ENCODE data around the gene RPH3AL.

RPH3AL gene

DNA sequence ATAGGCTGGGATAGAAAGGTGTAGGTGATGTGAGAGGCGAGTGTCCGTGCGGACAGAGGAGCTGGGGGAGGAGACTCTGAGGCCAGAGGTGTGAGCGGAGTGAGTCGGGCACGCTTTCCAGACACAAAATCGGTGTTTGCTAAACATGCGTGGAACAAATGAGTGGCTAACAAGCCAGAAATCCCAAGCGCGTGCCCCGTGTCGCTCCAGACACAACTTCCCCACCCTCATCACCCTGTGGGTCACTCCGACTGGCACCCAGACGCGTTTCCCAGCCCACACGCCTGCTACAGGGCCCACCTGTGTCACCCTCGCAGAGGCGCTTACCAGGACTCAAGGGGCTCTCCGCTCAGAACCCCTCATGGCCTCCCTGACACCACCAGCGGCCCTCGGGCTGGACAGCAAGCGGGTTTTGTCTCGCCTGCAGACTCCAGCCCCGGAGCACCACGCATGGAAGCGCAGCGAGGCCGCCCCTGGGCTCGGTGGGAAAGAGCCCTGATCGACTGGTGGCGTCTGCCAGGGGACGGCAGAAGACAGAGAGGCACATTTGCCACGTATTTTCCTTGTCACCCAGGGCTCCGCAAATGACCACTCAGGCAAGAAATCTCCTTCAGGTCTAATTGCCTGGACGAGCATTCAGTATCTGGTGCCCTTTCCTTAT, 6.0 kb upstream of the RPH3AL start:
- TF ChIP-seq, protein P1, sequence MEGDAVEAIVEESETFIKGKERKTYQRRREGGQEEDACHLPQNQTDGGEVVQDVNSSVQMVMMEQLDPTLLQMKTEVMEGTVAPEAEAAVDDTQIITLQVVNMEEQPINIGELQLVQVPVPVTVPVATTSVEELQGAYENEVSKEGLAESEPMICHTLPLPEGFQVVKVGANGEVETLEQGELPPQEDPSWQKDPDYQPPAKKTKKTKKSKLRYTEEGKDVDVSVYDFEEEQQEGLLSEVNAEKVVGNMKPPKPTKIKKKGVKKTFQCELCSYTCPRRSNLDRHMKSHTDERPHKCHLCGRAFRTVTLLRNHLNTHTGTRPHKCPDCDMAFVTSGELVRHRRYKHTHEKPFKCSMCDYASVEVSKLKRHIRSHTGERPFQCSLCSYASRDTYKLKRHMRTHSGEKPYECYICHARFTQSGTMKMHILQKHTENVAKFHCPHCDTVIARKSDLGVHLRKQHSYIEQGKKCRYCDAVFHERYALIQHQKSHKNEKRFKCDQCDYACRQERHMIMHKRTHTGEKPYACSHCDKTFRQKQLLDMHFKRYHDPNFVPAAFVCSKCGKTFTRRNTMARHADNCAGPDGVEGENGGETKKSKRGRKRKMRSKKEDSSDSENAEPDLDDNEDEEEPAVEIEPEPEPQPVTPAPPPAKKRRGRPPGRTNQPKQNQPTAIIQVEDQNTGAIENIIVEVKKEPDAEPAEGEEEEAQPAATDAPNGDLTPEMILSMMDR (IDR thresholded peaks at IDR 0.05; ENCODE audit: control insufficient read depth, extremely low read depth, insufficient read depth) = no peak
- no peak overlapping the region for H3K4me3 ChIP-seq (ENCODE audit: low read depth, low read length)
- no peak for DNase-seq (ENCODE audit: low read depth)

- TF ChIP-seq, protein P1 (IDR thresholded peaks at IDR 0.05; ENCODE audit: control insufficient read depth, extremely low read depth, insufficient read depth) = no peak
- H3K4me3 ChIP-seq (ENCODE audit: low read depth, low read length) = no peak overlapping the region
- DNase-seq (ENCODE audit: low read depth) = no peak
These were observed 5.0 kb upstream of the RPH3AL start for GRCh38 chr17:357644-358043.

GRCh38 chr17:356671-357434, 4.2 kb upstream of the RPH3AL start:
- TF ChIP-seq, protein P1 (IDR thresholded peaks at IDR 0.05; ENCODE audit: control insufficient read depth, extremely low read depth, insufficient read depth) = no peak
- no peak overlapping the region for H3K4me3 ChIP-seq (ENCODE audit: low read depth, low read length)
- no peak for DNase-seq (ENCODE audit: low read depth)

- DNase-seq (ENCODE audit: low read depth) = no peak
- TF ChIP-seq, protein P1 (IDR thresholded peaks at IDR 0.05; ENCODE audit: control insufficient read depth, extremely low read depth, insufficient read depth) = no peak
These were observed 2.3 kb upstream of the RPH3AL start for GRCh38 chr17:354651-355556.

DNA sequence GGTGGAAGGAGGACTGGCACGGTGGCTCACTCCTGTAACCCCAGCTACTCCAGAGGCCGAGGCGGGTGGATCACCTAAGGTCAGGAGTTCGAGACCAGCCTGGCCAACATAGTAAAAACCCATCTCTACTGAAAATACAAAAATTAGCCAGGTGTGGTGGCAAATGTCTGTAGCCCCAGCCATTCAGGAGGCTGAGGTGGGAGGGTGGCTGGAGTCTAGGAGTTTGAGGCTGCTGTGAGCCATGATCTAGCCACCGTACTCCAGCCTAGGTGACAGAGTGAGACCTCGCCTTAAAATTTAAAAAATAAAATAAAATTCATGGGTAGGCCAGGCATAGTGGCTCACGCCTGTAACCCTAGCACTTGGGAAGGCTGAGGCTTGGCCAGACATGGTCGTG, 1.2 kb upstream of the RPH3AL start:
- TF ChIP-seq, protein P1 (IDR thresholded peaks at IDR 0.05; ENCODE audit: control insufficient read depth, extremely low read depth, insufficient read depth) = no peak
- H3K4me3 ChIP-seq (ENCODE audit: low read depth, low read length) = no peak overlapping the region
- no peak for DNase-seq (ENCODE audit: low read depth)

More at GRCh38 chr17:354651-355556, 2.3 kb upstream of the RPH3AL start:
- no peak overlapping the region for H3K4me3 ChIP-seq (ENCODE audit: low read depth, low read length)

DNA sequence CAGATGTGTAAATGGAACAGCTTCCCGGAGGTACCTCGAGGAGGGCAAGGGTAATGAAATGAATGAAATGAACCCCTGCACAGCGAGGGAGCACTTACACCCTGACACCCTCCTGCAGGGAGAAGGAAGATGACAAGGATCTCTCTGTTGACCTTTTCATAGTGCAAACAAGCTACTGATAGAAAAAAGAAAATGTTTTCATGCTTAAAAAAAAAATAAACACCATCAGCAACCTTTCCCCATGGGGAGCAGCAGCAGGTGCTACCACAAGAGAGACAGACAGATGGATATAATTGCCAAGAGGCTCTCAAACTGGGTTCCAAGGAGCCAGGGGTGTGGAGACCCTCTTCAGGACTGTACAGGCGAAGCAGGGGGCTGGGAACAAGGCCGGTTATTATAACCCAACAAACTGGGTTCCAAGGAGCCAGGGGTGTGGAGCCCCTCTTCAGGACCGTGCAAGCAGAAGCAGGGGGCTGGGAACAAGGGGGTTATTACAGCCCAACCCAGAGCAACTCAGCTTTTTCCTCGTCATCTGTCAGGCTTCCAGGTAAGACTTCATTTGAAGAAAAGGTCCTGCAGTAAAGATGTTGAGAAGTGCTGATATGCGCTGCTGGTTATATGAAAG, 718 bp upstream of the RPH3AL start:
- TF ChIP-seq, protein P1 (IDR thresholded peaks at IDR 0.05; ENCODE audit: control insufficient read depth, extremely low read depth, insufficient read depth) = no peak
- no peak overlapping the region for H3K4me3 ChIP-seq (ENCODE audit: low read depth, low read length)
- DNase-seq (ENCODE audit: low read depth) = no peak
